Measurements from ENCODE around the gene LRMDA. TPM values are rescaled to one million over a fixed set of nuclear protein-coding genes. Genes with fewer than 3 reads are reported as not detected.
"Not testable (repeated sequence)": the region's sequence is repeated elsewhere in the genome, so short reads cannot be mapped to it uniquely, and the experiment has no call there.

The LRMDA gene
- total RNA-seq, 1 donor from 2014 or later = 29.9 TPM

DNA sequence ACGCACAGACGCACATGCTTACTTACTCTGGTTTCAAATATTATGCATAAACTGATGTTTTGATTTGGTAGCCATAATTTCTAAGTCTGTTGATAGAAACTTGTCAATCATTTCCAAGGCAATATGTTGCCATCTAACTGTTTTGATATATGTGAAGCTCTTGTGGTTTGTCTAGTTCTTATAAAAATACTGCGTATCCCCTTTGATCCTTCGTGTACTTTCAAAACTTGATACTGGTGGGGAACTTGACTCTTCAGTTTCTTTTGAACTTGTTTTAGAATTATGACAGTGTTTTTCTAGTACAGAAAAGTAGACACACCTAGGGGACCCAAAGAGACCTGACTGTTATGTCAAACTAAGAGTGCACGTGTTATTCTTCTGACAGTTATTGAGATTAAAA lies 708.0 kb downstream of the LRMDA start:
- Histone ChIP-seq H3K4me1 (no peaks in the 10 kb centered on the region), H3K27ac (no peak overlapping the region), H3K36me3 (no peaks in the 10 kb centered on the region), H3K4me3 (no peak overlapping the region), H3K9me3 (no peaks in the 10 kb centered on the region), H3K27me3 (ENCODE audit: low read depth) (no peaks in the 10 kb centered on the region)
- DNase-seq (no peak), ATAC-seq (no peak)
- TF ChIP-seq, protein P1, sequence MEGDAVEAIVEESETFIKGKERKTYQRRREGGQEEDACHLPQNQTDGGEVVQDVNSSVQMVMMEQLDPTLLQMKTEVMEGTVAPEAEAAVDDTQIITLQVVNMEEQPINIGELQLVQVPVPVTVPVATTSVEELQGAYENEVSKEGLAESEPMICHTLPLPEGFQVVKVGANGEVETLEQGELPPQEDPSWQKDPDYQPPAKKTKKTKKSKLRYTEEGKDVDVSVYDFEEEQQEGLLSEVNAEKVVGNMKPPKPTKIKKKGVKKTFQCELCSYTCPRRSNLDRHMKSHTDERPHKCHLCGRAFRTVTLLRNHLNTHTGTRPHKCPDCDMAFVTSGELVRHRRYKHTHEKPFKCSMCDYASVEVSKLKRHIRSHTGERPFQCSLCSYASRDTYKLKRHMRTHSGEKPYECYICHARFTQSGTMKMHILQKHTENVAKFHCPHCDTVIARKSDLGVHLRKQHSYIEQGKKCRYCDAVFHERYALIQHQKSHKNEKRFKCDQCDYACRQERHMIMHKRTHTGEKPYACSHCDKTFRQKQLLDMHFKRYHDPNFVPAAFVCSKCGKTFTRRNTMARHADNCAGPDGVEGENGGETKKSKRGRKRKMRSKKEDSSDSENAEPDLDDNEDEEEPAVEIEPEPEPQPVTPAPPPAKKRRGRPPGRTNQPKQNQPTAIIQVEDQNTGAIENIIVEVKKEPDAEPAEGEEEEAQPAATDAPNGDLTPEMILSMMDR (IDR thresholded peaks at IDR 0.05) = no peak
- intact Hi-C loops (cut with DNase I) = no loop called here

DNA sequence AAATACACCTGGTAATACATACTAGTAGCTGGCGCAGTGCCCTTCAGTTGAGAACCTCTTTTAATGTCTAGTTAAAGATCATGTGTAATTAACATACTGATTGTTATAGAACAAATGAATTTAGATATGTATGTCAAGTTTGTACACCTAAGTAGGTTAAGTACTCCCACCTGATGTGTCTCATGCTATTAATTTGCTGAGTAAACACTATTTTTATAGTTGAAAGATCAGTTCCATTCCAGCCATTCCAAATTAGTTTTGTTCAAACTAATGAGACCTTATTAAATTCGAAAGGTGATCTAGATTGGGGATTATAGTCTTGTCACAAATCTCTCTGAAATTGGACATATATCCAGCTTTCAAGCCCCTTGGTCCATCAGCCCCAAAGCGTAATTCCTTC lies 710.0 kb downstream of the LRMDA start:
- no peaks in the 10 kb centered on the region for H3K27me3 ChIP-seq (ENCODE audit: low read depth)
- no peaks in the 10 kb centered on the region for H3K9me3 ChIP-seq
- TF ChIP-seq, protein P1 (IDR thresholded peaks at IDR 0.05) = no peak
- intact Hi-C loops (cut with DNase I) = no loop called here
- H3K36me3 ChIP-seq = no peaks in the 10 kb centered on the region
- H3K4me1 ChIP-seq = no peaks in the 10 kb centered on the region
- no peak overlapping the region for H3K27ac ChIP-seq
- H3K4me3 ChIP-seq = no peak overlapping the region
- no peak for ATAC-seq
- DNase-seq = no peak

DNA sequence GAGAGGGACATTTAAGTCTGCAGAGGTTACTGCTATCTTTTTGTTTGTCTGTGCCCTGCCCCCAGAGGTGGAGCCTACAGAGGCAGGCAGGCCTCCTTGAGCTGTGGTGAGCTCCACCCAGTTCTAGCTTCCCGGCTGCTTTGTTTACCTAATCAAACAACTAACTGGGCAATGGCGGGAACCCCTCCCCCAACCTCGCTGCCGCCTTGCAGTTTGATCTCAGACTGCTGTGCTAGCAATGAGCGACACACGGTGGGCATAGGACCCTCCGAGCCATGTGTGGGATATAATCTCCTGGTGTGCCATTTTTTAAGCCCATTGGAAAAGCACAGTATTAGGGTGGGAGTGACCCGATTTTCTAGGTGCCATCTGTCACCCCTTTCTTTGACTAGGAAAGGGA lies 716.8 kb downstream of the LRMDA start:
- H3K4me3 ChIP-seq; ATAC-seq; H3K36me3 ChIP-seq; intact Hi-C loops (cut with DNase I); H3K27me3 ChIP-seq (ENCODE audit: low read depth); H3K27ac ChIP-seq; H3K9me3 ChIP-seq; DNase-seq: not testable (repeated sequence)
- peaks cover 14% of the 10 kb centered on the region for H3K4me1 ChIP-seq

DNA sequence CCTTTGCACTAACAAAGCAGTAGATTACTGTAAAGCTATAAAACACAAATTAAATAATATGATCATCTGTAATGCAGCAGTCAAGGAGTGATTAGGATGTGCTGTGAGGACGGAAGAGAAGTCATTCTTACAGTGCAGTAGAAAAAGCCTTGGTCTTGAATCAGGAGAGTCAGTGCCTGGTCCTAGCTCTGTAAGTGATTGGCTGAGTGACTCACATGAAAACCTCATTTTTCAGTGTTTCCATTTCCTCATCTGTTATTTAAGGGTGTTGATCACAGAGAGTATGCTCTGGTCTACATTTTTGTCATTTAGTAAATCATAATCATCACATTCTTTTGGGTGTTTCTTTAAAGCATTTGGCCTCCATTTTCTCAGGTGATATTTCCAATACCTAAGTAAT lies 717.8 kb downstream of the LRMDA start:
- Histone ChIP-seq H3K9me3 (no peaks in the 10 kb centered on the region), H3K36me3 (no peaks in the 10 kb centered on the region), H3K4me1 (peaks cover 14% of the 10 kb centered on the region), H3K27me3 (ENCODE audit: low read depth) (no peaks in the 10 kb centered on the region), H3K4me3 (no peak overlapping the region), H3K27ac (peak overlapping the region; percentile 79)
- DNase-seq (no peak), ATAC-seq (no peak)
- intact Hi-C loops (cut with DNase I) = no loop called here
- TF ChIP-seq, protein P1 (IDR thresholded peaks at IDR 0.05) = no peak

DNA sequence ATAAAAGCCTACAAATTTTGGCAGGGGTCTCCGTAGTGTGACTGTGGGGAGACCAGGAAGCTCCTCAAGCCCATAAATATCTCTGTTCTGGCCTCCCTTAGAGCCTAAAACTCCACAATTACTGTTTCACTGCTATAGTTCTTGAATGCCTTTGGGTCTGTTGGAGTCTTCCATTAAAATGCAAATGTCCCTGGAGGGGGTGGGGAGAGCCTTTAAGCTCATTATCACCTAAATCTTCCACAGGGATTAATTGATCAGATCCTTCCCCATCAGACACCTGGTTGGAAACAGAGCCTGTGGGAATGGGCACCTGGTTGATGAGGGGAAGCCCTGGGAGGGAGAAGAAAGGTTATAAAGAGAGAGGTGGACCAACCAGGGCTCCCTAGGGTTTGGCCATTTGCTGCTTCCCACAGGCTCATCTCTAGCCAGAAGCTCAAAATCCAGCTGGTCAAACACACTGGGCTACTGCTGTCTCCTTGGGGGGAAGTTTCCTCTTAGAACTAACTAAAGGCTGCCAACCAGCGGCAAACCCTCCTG lies 718.2 kb downstream of the LRMDA start:
- Histone ChIP-seq H3K27ac (peak overlapping the region; percentile 79), H3K4me3 (no peak overlapping the region), H3K9me3 (no peaks in the 10 kb centered on the region), H3K36me3 (no peaks in the 10 kb centered on the region), H3K4me1 (peaks cover 14% of the 10 kb centered on the region), H3K27me3 (ENCODE audit: low read depth) (no peaks in the 10 kb centered on the region)
- TF ChIP-seq, protein P1 (IDR thresholded peaks at IDR 0.05) = no peak
- ATAC-seq (peak in 1 of 2 donors; percentile 11), DNase-seq (no peak)
- intact Hi-C loops (cut with DNase I) = no loop called here

DNA sequence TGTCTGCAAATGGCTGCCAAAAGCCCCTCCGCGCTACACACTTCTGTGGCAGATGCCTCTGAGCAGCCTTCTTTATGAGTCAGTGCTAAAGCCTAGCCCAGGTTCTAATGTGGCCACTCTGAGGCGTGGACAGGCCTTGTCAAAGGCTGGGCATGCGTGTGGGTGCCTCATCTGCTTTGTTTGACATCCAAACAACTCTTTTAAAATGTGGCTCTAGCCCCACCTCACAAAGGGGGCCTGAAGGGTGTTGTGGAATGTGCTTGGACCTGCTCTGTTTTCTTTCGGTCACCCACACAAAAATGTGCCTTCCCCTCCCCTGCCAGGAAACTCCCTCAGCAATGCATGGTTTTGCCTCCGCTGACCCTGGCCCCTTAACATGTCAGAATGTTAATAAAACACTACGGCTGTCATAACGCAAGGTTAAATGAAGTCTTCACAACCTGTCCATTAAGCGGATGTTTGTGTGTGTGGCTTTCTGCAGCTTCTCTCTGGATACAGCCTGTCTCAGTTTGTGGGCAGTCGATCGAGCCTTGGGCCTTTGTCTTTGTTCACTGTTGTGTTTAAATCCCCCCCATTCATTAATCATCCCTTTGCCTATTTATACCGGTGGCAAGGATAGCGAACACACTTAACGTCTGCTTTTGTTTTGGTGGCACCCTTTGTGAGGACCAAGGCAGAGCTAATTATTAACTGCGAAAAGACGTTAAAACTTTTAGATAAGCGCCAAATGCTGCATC lies 718.9 kb downstream of the LRMDA start:
- TF ChIP-seq, protein P1 (IDR thresholded peaks at IDR 0.05) = no peak
- Histone ChIP-seq H3K36me3 (no peaks in the 10 kb centered on the region), H3K9me3 (no peaks in the 10 kb centered on the region), H3K27me3 (ENCODE audit: low read depth) (no peaks in the 10 kb centered on the region), H3K27ac (peak overlapping the region; percentile 79), H3K4me3 (no peak overlapping the region), H3K4me1 (peaks cover 14% of the 10 kb centered on the region)
- ATAC-seq = peak; percentile 97
- intact Hi-C loops (cut with DNase I) = no loop called here
- DNase-seq = peak; percentile 63
